DMS 273 treated with DMSO at 0.1 percent for 48 hours (cell line): Measurements from ENCODE around the gene DTX2.
"Not testable (repeated sequence)": the region's sequence is repeated elsewhere in the genome, so short reads cannot be mapped to it uniquely, and the experiment has no call there.

Experiments used
- DNase-seq: peaks from one replicate; lab custom pipeline; 2025; lab: John Stamatoyannopoulos, UW

The DTX2 gene

DNA sequence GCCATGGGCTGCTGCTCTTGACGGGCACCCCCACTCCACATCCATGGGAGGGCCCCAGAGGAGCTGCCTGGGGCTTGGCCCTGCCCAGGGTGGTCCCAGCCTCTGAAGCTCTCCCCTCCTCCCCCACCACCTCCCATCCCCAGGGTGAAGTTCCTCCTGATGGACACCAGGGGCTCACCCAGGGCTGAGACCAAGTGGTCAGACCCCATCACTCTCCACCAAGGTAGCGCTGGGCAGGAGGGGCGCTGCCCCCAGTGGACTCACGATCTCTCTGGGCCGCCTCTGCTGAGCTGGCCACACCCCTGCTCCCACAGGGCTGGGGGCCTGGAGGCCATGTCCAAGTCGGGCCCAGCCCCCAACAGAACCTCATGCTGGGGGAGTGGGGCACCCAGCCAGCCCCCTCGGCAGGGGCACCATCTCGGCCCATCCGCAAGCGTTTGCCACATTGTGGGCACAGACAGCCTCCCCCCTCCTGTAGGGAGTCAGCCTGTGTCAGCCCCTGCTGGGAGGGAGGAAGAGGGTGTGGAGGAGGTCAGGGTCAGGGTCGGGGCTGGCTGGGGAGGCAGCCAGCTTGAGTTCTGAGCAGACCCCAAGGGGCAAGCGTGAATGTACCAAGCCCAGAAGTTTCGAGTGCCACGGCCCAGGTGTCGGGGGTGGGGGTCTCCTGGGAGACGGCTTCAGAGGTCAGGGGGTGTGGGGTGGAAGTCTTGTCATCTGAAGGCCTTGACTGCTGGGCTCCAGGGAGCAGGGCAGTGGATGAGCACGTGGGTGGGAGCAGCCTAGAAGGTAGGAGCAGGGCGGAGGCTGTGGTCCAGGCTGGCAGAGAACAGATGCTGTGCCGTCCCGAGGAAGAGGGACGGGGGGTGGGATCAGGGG is 51.7 kb downstream of the DTX2 start:
- no peak for DNase-seq

DNA sequence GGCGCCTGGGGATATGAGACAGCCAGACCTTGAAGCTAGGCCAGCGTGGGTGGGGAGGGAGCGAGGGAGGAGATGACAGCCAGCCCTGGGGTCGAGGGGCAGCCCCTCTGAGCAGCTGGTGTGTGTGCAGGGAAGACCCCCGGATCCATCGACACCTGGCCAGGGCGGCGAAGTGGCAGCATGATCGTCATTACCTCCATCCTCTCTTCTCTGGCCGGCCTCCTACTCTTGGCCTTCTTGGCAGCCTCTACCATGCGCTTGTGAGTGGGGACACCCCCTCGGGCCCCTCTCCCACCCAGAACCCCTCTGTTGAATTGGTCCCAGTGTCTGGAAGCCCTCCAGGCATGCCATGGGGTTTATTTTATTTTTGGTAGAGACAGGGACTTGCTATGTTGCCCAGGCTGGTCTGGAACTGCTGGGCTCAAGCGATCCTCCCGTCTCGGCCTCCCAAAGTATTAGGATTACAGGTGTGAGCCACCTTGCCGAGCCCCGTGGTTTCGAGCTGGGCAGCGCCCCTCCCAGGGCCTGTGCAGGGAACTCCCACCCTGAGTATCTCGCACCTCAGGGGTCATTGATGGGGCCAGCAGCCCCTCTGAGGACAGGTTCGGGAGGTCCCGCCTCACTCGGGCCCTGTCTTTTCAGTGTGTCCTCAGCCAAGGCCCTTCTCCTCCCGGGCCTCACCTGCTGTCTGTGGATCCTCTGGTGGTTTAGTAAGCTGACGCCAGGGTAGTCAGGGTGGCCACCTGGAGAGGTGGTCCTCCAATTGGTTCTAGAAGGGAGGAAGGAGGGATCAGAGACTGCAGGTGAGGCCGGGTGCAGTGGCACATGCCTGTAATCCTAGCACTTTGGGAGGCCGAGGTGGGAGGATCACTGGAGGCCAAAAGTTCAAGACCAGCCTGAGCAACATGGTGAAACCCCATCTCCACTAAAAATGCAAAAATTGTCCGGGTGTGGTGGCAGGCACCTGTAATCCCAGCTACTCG is 52.6 kb downstream of the DTX2 start:
- no peak for DNase-seq

DNA sequence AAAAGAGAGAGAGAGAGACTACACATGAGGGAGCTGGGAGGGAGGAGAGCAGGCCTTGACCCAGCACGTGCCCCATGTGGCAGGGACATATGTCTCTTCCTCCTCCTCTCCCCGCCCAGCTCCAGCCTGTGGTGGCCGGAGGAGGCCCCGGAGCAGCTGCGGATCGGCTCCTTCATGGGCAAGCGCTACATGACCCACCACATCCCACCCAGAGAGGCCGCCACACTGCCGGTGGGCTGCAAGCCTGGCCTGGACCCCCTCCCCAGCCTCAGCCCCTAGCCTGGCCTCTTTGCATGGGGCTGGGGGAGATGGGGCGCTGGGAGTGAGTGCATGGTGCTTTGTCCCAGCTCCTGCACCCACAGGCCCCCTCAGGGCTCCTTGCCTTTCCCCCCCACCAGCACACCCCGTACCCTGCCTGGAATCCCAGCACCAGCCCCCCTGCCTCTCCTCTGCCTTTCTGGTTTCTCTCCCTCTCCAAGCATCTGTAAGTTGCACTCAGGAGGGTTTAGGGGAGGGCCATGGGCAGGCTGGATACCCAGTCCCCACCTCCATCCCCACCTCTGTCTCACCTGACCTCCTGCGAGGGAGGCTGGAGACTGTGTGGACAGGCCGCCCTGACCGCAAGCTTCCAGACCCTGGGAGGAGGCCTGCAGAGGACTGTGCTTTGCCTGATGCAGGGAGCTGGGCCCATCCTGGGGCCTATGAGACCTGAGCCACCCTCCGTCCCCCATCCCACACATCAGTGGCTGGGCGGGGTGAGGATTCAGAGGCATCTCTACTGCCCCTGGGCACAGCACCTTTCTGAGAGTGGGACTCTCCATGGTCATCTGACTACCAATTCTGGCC is 53.6 kb downstream of the DTX2 start:
- DNase-seq, result no peak

DNA sequence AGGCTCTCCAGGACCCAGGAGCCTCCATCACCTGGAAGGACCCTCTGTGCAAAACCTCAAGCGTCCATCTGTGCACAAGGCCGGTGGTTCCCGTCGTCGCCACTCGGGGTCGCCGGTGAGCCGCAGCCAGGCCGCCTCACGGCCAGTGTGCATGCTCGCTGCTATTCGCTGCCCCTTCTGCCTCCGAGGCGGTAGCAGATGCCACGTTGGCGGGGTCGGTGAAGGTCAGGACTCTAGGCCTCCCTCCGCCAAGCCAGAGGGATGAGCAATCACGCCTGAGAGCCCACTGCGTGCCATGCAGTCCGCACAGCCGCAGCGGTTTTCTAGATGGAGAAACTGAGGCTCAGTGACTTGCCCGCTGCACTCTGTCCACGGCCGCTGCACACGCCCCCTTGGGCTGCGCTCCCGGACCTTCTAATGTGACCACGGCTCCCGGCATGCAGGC is 54.5 kb downstream of the DTX2 start:
- no peak for DNase-seq

DNA sequence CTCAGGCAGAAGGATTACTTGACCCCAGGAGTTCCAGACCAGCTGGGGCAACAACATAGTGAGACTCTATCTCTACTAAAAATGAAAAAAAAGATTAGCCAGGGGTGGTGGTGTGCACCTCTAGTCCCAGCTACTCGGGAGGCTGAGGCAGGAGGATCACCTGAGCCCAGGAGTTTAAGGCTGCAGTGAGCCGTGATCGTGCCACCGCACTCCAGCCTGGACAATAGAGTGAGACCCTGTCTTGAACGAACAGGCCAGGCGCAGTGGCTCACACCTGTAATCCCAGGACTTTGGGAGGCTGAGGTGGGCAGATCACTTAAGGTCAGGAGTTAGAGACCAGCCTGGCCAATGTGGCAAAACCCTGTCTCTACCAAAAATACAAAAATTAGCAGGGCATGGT is 55.4 kb downstream of the DTX2 start:
- not testable (repeated sequence) for DNase-seq

DNA sequence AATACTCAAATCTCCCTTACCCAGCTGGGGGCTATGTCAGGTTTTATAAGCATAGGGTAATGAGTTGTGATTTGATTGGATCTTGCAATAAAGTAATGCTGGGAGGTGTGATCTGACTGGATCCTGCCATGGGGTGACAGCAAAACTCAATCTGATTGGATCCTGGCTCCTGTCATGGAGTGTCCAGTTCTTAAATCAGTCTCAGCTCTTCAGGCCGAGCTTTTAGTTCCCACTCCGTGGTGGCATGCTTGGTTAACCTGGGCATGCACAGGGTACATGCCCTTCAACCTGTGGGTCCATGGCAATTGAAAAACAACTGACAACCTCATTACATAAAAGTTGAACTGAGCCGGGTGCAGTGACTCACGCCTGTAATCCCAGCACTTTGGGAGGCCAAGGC is 64.7 kb downstream of the DTX2 start:
- DNase-seq, result not testable (repeated sequence)

DNA sequence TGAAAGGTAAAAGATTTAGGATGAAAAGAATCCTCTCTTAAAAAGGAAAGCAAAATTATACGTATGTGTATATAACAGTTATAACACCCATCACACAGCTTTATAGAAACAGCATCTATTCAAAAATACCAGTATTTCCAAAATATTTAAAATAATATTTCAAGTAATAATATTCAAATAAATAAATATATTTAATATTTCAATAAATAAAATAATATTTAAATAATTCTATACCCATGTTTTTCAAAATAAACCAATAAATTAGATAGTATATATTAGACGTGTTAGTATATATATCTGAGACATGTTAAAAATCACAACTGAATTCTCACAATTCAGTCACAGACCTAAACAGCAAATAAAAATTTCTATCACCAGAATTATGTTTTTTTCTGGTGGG is 70.1 kb downstream of the DTX2 start:
- DNase-seq, result not testable (repeated sequence)

DNA sequence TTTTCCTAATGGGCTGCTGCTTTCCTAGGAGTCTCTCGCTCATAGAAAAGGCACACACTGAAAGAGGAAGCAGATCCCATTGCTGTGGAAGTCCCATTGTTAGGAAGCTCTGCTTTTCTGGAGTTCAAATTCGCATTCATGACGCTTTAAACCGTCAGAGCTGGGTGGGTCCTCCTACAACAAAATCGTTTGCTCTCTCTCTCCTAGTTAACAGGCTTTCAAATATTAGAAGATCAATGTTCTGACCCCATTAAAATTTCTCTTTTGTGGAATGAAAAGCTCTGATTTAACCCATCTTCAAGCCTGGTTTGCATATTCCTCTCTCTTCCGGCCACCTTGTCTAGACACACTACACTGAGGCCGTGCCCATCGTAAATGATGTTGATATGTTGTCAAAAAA is 81.7 kb downstream of the DTX2 start, which contains the start of gene SPDYE16:
TSS of gene SPDYE16 (minus strand) at position 101 of the 400 bp plus-strand sequence. CDS start 1,838 bp downstream, outside the sequence.
- DNase-seq, result not testable (repeated sequence)

DNA sequence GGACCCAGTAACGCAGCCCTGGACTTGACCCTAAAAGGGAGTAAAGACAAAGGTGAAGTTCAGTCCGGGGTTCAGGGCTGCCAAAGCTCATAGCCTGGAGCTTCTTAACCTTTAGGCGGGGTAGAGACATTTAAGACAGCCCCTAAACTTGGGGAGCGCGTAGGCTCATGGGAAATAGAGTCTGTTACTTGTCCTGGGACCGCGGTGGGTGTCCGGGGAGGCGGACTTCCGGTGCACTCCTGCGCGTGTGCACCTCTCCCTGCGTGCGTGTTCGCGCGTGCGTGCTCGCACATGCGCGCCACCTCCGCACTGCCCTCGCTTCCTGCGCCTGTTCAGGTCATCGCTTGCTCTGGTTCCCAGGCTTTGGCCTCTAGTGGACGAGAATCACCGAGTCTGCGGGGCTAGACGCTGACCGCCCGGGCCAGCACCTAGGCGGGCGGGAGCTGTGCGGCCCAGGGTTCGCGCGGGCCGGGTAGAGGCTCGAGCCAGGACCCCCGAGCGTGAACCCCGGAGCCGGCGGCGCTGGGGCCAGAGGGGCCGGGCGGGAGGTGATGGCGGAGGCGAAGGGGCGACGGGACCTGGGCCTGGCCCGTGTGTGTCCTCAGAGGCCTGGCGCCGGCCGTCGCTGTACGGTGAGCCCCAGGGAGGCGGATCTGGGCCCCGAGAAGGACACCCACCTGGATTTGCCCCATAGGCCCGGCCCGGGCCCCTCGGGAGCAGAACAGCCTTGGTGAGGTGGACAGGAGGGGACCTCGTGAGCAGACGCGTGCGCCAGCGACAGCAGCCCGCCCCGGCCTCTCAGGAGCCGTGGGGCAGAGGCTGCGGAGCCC is 87.7 kb downstream of the DTX2 start:
- peak; percentile 91 for DNase-seq

DNA sequence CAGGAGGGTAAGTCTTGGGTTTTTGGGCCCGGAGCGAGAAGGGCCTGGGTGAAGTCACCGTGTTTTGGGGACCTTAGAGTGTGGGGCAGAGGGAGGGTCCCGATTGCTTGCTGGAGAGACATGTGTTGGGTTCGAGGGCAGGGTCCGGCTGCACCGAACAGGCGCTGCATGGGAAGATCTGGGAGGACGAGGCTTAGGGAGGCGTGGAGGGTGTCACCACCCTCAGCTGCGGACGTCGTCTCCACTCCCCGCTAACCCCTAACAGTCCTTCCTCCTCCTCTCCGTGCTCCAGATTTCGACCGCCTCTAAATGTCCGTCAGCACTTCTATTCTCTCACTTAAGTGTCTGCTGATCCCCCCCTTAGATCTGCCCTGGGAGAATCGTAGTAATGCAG is 88.3 kb downstream of the DTX2 start:
- not testable (repeated sequence) for DNase-seq

DNA sequence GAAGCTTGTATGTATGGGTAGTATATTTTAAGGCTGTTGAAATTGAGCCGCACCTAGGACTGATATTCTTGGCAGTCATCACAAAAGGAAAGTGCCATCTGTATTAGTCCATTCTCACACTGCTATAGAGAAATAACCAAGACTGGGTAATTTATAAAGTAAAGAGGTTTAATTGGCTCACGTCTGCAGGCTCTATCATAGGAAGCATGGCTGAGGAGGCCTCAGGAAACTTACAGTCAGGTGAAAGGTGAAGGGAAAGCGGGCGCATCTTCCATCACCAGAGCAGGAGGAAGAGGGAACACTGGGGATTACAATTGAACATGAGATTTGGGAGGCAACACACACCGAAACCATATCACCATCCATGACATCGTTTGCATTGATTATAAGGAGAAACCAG is 90.5 kb downstream of the DTX2 start:
- DNase-seq, result not testable (repeated sequence)
